Activated naive CD8-positive, alpha-beta T cell treated with anti-CD3 and anti-CD28 coated beads, Interleukin-2, amount 50 U/mL, for 16 hours (primary cell): ENCODE measurements around the gene ANKRD27.
"Not testable (repeated sequence)": the region's sequence is repeated elsewhere in the genome, so short reads cannot be mapped to it uniquely, and the experiment has no call there.

ENCODE experiments used
- DNase-seq: peaks from one replicate; pipeline ENCODE4 v3.0.0-alpha.2; 2020; ENCODE audit warnings: low read depth, low spot score

Gene ANKRD27

GRCh38 chr19:32606289-32606688, 68.7 kb downstream of the ANKRD27 start:
- no peak for DNase-seq

GRCh38 chr19:32605544-32605943, 69.4 kb downstream of the ANKRD27 start:
- no peak for DNase-seq

- no peak for DNase-seq
These were observed 71.0 kb downstream of the ANKRD27 start for GRCh38 chr19:32603961-32604360.

- no peak for DNase-seq
These were observed 75.2 kb downstream of the ANKRD27 start for GRCh38 chr19:32599736-32600157.

GRCh38 chr19:32599258-32599657, 75.7 kb downstream of the ANKRD27 start:
- no peak for DNase-seq

- DNase-seq, result no peak
These were observed 77.0 kb downstream of the ANKRD27 start for GRCh38 chr19:32598022-32598421.

GRCh38 chr19:32595491-32595890, 79.5 kb downstream of the ANKRD27 start:
- no peak for DNase-seq

GRCh38 chr19:32594021-32594420, 81.0 kb downstream of the ANKRD27 start:
- DNase-seq, result no peak

- not testable (repeated sequence) for DNase-seq
These were observed 87.1 kb downstream of the ANKRD27 start for GRCh38 chr19:32587747-32588504.

GRCh38 chr19:32581705-32582179, 93.2 kb downstream of the ANKRD27 start:
- DNase-seq, result no peak

GRCh38 chr19:32580901-32581704, 93.9 kb downstream of the ANKRD27 start, which contains the start of gene PDCD5:
Gene PDCD5, plus strand, starts transcription at chr19:32581190. Its CDS starts 72 bp downstream, at chr19:32581262.
- DNase-seq, result peak; percentile 96

GRCh38 chr19:32580353-32580900, 94.6 kb downstream of the ANKRD27 start:
- DNase-seq, result no peak

- no peak for DNase-seq
These were observed 98.2 kb downstream of the ANKRD27 start for GRCh38 chr19:32576790-32577189.

GRCh38 chr19:32573492-32573794, 101.5 kb downstream of the ANKRD27 start:
- DNase-seq, result no peak

- DNase-seq, result not testable (repeated sequence)
These were observed 102.1 kb downstream of the ANKRD27 start for GRCh38 chr19:32572700-32573491.

- not testable (repeated sequence) for DNase-seq
These were observed 103.4 kb downstream of the ANKRD27 start for GRCh38 chr19:32571471-32572075.

- DNase-seq, result no peak
These were observed 104.7 kb downstream of the ANKRD27 start for GRCh38 chr19:32570081-32570785.

GRCh38 chr19:32567486-32567885, 107.5 kb downstream of the ANKRD27 start:
- no peak for DNase-seq

- DNase-seq, result no peak
These were observed 108.6 kb downstream of the ANKRD27 start for GRCh38 chr19:32566246-32566830.

- no peak for DNase-seq
These were observed 111.2 kb downstream of the ANKRD27 start for GRCh38 chr19:32563761-32564160.
